K562 (cell line): ENCODE results near the gene CBLC. TPM values are rescaled to one million over a fixed set of nuclear protein-coding genes. Genes with fewer than 3 reads are reported as not detected.

Experiments
- BACH1 ChIP-seq: fragments of 200-800 bp; sonication (Bioruptor generic); IDR thresholded peaks from 2 replicates; pipeline ENCODE4 v1.6.1; 2016; ENCODE audit warnings: missing genetic modification characterization, missing compliant biosample characterization
- FOXA3 ChIP-seq, 2 experiments: fragments of 450-650 bp in 1 of 2; sonication (generic) in 1 of 2; formaldehyde crosslinking; IDR thresholded peaks in 1 of 2; conservative IDR thresholded peaks in 1 of 2; 2 replicates each; pipeline versions ENCODE4 v1.4.0 to v1.8.0; 2020 to 2022; ENCODE audit warnings: mild to moderate bottlenecking in 2 of 2, missing genetic modification reagents in 1 of 2
- GTF2F1 ChIP-seq: IDR thresholded peaks from 2 replicates; pipeline ENCODE4 v1.6.1; 2011; ENCODE audit warnings: low read depth, low read length, improper control_type of control experiment
- HCFC1 ChIP-seq: IDR thresholded peaks from 2 replicates; pipeline ENCODE4 v1.6.1; 2012; ENCODE audit warnings: low read depth, low read length, improper control_type of control experiment
- HIVEP1 ChIP-seq: fragments of 250-450 bp; sonication (Bioruptor Pico); IDR thresholded peaks from 2 replicates; pipeline ENCODE4 v1.4.0; 2020; ENCODE audit warnings: mild to moderate bottlenecking
- MED1 ChIP-seq: sonication (generic); formaldehyde crosslinking; IDR thresholded peaks from 2 replicates; pipeline ENCODE4 v1.8.1; 2023; ENCODE audit warnings: missing genetic modification reagents, borderline replicate concordance
- MYC ChIP-seq, 2 experiments: fragments of 250-450 bp in 1 of 2; sonication (Bioruptor Pico) in 1 of 2; IDR thresholded peaks; 2 replicates each; pipeline versions ENCODE4 v1.5.1 to v1.6.1; 2012 to 2021; ENCODE audit warnings: low read depth in 2 of 2, borderline replicate concordance in 1 of 2, improper control_type of control experiment in 1 of 2, low read length in 1 of 2, mild to moderate bottlenecking in 1 of 2, moderate library complexity in 1 of 2
- MYNN ChIP-seq, 2 experiments: sonication (generic); formaldehyde crosslinking in 1 of 2; IDR thresholded peaks; 2 replicates each; pipeline versions ENCODE4 v1.5.0 to v1.6.1; 2016 to 2020; ENCODE audit warnings: antibody characterized with exemption in 1 of 2, missing genetic modification reagents in 1 of 2
- NCOA4 ChIP-seq: fragments of 450-650 bp; IDR thresholded peaks from 2 replicates; pipeline ENCODE4 v1.6.1; 2018; ENCODE audit warnings: mild to moderate bottlenecking; ENCODE audit not compliant: partially characterized antibody
- NFIX ChIP-seq: fragments of 250-450 bp; sonication (Bioruptor Pico); IDR thresholded peaks from 2 replicates; pipeline ENCODE4 v1.4.0; 2020; ENCODE audit warnings: low read depth, mild to moderate bottlenecking, moderate library complexity
- PRMT5 ChIP-seq: sonication (generic); formaldehyde crosslinking; IDR thresholded peaks from 2 replicates; pipeline ENCODE4 v1.5.0; 2020; ENCODE audit warnings: missing genetic modification reagents
- RAD51 ChIP-seq: fragments of 450-650 bp; IDR thresholded peaks from 2 replicates; pipeline ENCODE4 v1.7.1; 2016; ENCODE audit warnings: low read depth, mild to moderate bottlenecking, borderline replicate concordance
- RBM34 ChIP-seq: fragments of 200-400 bp; formaldehyde crosslinking; IDR thresholded peaks from 2 replicates; pipeline ENCODE4 v1.6.1; 2018; ENCODE audit warnings: low read length, borderline replicate concordance; ENCODE audit not compliant: insufficient read depth
- SMARCC2 ChIP-seq: fragments of 450-650 bp; IDR thresholded peaks from 2 replicates; pipeline ENCODE4 v1.6.1; 2017; ENCODE audit warnings: antibody characterized with exemption, moderate library complexity, mild to moderate bottlenecking, low read depth
- SP1 ChIP-seq: sonication (generic); formaldehyde crosslinking; IDR thresholded peaks from 2 replicates; pipeline ENCODE4 v1.8.1; 2022; ENCODE audit warnings: mild to moderate bottlenecking, missing genetic modification reagents
- TBP ChIP-seq: optimal IDR thresholded peaks from 2 replicates; pipeline ENCODE3; 2011; ENCODE audit warnings: low read depth, low read length, improper control_type of control experiment
- ZBTB8A ChIP-seq: fragments of 450-650 bp; IDR thresholded peaks from 2 replicates; pipeline ENCODE4 v1.6.1; 2018; ENCODE audit warnings: mild to moderate bottlenecking, moderate library complexity; ENCODE audit not compliant: partially characterized antibody
- ZEB2 ChIP-seq: fragments of 450-650 bp; IDR thresholded peaks from 2 replicates; pipeline ENCODE4 v1.6.1; 2016
- ZFP36 ChIP-seq: fragments of 150-350 bp; IDR thresholded peaks from 2 replicates; pipeline ENCODE4 v1.6.1; 2018; ENCODE audit warnings: low read length, low read depth; ENCODE audit not compliant: partially characterized antibody
- ZNF77 ChIP-seq: fragments of 250-450 bp; sonication (Bioruptor Pico); IDR thresholded peaks from 2 replicates; pipeline ENCODE4 v1.5.0; 2020
- polyA plus RNA-seq, 8 experiments: library from polyadenylated mRNA; depleted of rRNA in 4 of 8; stranded (reverse) in 5 of 8; unstranded in 3 of 8; fragments of >200 nt; fragmentation: Nextera tagmentation in 2 of 8; fragmentation: Illumina TruSeq in 1 of 8; extraction: Ambion mirVana in 2 of 8; extraction: Trizol in 1 of 8; gene quantifications; 2 replicates each; pipeline versions ENCODE4 v1.2.1 to v1.2.3, GENCODE V29; 2011 to 2014; ENCODE audit warnings: inconsistent platforms in 1 of 8, missing spikeins in 1 of 8
- total RNA-seq, 7 experiments: library from RNA; depleted of rRNA in 6 of 7; stranded (reverse); fragments of >200 nt in 6 of 7; fragmentation: Illumina TruSeq in 2 of 7; extraction: Trizol in 2 of 7; gene quantifications; 2 replicates each; pipeline versions ENCODE4 v1.2.1 to v1.2.3, GENCODE V29; 2011 to 2021; ENCODE audit warnings: low replicate concordance in 1 of 7
- TF ChIP-seq, protein P1 (sequence below): fragments of 250-450 bp; sonication (Bioruptor Pico); IDR thresholded peaks from 2 replicates; pipeline ENCODE4 v1.5.0; 2021; ENCODE audit warnings: mild to moderate bottlenecking, moderate library complexity
- TF ChIP-seq, protein P2 (sequence below): fragments of 250-450 bp; sonication (Bioruptor Pico); IDR thresholded peaks from 2 replicates; pipeline ENCODE4 v1.9.0; 2021; ENCODE audit warnings: mild to moderate bottlenecking, inconsistent platforms
- TF ChIP-seq, protein P3 (sequence below): sonication (generic); IDR thresholded peaks from 2 replicates; pipeline ENCODE4 v1.6.1; 2016

Gene CBLC
- total and polyA plus RNA-seq, 9 of the 15 experiments (the other 6 are each of a cell fraction or from before 2014, with no cell fraction given), result 0.09 TPM; not detected in 8

DNA sequence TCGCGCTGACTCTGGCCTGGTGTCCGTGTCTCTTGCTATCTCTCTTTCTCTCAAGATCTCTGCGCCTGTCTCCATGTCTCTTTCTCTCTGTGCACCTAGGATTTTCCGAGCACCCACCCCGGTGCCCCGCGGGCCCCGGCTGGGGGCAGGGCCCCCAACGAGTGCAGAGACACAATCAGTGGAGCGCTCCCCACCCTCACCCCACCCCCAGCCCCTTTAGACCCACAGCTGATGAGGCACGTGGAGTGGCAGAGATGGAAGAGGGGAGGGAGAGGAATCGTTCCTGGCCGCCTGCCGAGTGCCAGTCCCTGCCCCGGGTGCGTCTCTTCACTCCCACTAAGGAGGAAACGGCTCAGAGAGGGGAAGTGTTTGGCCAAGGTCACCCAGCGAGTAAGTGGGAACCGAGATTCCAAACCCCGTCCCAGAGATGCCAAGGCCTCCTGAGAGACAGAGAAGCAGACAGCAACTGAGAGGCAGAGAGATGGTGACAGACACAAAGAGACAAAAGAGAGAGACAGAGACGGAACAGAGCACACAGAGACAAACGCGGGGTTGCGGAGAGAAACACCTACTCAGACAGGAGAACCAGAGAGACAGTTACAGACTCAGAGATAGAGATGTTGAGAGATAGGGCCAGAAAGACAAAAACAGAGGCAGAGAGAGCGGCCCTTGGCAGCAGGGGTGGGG is 29.8 kb upstream of the CBLC start (continued):
- TF ChIP-seq, protein P1, sequence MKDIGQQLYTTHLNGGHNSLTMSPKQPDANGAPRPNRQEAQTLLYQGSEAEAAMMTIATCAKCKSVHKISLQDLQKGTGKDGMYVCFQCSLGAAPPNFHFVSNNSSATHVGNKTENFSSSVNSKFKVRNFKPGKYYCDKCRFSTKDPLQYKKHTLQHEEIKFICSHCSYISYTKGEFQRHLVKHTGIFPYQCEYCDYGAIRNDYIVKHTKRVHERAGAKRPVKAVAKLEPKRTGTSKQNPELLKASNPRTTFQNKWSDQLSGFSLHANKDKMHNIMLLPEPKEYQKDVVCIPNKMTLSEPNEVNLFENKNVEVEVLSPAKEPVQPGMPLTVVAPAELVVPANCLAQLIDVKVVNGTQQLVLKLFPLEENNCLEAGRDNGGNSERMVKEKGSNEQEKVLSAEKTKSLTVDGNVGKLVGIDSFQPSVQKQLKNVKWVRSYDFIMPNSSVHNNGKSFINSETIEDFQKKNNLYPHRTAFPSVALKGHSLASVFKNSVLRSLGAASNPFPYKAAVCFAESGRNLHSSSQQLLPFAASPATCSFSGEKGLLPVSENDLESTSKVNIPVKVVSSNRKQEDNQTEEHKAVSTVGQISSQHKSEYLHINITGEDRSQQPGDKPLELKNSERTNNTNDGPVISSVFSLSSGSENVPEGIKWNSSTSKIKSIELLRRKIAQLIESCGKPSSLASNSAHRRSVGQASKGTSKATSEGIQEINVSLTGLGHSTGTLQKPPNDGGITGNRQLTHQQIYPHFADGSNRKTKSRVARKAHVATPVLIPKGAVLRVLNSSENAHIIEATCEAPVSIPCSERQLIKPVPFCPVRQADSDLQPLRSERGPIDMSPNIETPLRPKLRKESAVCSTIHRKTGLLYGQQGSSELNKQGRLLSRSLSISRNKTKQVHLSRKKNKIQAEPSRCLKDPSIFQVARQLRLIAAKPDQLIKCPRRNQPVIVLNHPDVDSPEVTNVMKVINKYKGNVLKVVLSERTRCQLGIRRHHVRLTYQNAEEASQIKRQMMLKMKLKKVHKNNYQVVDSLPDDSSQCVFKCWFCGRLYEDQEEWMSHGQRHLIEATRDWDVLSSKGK (CRISPR knock-in tag), result no peak
- no peak for TF ChIP-seq FOXA3 (CRISPR knock-in tag; conservative IDR thresholded peaks at IDR 0.05 in 1 of 2, IDR thresholded peaks at IDR 0.05 in 1 of 2)
- TF ChIP-seq ZEB2, result 0 out of 2 replicates have a peak, but pooled peaks have one; percentile 13
- TF ChIP-seq RAD51, result 0 out of 2 replicates have a peak, but pooled peaks have one; percentile 11
- no peak for TF ChIP-seq MYNN (IDR thresholded peaks at IDR 0.05)
- TF ChIP-seq MYNN (CRISPR knock-in tag; IDR thresholded peaks at IDR 0.05), result no peak
- TF ChIP-seq RBM34, result no peak
- no peak for TF ChIP-seq HIVEP1 (CRISPR knock-in tag)
- no peak for TF ChIP-seq NFIX
- TF ChIP-seq, protein P2, sequence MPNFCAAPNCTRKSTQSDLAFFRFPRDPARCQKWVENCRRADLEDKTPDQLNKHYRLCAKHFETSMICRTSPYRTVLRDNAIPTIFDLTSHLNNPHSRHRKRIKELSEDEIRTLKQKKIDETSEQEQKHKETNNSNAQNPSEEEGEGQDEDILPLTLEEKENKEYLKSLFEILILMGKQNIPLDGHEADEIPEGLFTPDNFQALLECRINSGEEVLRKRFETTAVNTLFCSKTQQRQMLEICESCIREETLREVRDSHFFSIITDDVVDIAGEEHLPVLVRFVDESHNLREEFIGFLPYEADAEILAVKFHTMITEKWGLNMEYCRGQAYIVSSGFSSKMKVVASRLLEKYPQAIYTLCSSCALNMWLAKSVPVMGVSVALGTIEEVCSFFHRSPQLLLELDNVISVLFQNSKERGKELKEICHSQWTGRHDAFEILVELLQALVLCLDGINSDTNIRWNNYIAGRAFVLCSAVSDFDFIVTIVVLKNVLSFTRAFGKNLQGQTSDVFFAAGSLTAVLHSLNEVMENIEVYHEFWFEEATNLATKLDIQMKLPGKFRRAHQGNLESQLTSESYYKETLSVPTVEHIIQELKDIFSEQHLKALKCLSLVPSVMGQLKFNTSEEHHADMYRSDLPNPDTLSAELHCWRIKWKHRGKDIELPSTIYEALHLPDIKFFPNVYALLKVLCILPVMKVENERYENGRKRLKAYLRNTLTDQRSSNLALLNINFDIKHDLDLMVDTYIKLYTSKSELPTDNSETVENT, result no peak
- TF ChIP-seq MYC (IDR thresholded peaks at IDR 0.05; ENCODE audit: low read depth, low read length), result no peak
- TF ChIP-seq MYC (CRISPR knock-in tag; IDR thresholded peaks at IDR 0.05; ENCODE audit: borderline replicate concordance, low read depth), result no peak
- TF ChIP-seq ZFP36, result peak; percentile 81
- TF ChIP-seq, protein P3, sequence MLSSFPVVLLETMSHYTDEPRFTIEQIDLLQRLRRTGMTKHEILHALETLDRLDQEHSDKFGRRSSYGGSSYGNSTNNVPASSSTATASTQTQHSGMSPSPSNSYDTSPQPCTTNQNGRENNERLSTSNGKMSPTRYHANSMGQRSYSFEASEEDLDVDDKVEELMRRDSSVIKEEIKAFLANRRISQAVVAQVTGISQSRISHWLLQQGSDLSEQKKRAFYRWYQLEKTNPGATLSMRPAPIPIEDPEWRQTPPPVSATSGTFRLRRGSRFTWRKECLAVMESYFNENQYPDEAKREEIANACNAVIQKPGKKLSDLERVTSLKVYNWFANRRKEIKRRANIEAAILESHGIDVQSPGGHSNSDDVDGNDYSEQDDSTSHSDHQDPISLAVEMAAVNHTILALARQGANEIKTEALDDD, result no peak
- no peak for TF ChIP-seq SMARCC2
- no peak for TF ChIP-seq ZBTB8A
- no peak for TF ChIP-seq NCOA4
- no peak for TF ChIP-seq ZNF77 (CRISPR knock-in tag)
- TF ChIP-seq MED1 (CRISPR knock-in tag), result no peak
- TF ChIP-seq TBP, result no peak
- no peak for TF ChIP-seq SP1 (CRISPR knock-in tag)
- TF ChIP-seq BACH1 (tag), result no peak
- TF ChIP-seq HCFC1, result no peak
- no peak for TF ChIP-seq PRMT5 (CRISPR knock-in tag)
- no peak for TF ChIP-seq GTF2F1
